NCI-H345 treated with DMSO at 0.1 percent for 48 hours (cell line): ENCODE results near the gene BUB1B.
A peak's percentile ranks its signal among the peaks of the same experiment; 100 is the strongest.
"Not testable (repeated sequence)": the region's sequence is repeated elsewhere in the genome, so short reads cannot be mapped to it uniquely, and the experiment has no call there.

Source experiments
- DNase-seq: peaks from one replicate; lab custom pipeline; 2025; ENCODE audit not compliant: unreplicated experiment; lab: John Stamatoyannopoulos, UW

The BUB1B gene

GRCh38 chr15:40136470-40137302 lies 24.2 kb upstream of the BUB1B start:
- no peak for DNase-seq

DNA sequence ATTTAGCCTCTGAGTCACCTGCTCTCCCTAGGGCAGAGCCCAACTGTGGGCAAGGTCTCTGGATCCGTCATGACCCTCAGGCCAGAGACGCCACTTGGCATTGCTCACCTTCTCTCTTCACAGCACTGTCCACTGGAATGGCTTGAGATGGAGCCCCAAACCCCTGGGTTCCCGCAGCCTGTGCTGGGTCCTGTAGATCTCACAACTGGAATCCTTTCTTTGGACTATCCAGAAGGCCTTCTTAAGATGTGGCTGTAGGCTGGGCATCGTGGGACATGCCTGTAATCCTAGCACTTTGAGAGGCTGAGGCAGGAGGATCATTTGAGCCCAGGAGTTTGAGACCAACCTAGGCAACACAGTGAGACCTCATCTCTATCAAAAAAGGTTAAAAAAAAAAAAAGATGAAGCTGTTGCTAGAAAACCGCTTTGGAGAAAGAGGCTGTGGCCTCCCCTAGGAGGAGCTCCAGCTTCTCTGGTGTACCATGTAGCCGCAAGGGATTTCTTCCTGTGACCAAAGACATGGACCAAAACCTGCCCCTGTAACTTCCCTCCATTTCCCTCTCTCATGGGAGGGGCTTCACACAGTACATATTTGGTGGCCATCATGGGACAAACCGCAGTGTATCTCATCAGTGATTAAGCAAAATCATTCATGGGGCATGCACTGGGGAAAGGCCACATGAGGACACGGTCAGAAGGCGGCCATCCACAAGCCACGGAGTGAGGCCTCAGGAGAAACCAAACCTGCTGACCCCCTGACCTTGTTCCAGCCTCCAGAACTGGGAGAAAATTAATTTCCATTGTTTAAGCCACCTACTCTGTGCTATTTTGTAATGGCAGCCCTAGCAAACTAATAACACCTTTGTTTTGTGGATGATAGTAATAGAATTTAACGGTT lies 23.3 kb upstream of the BUB1B start:
- DNase-seq = no peak

- not testable (repeated sequence) for DNase-seq
Measured at GRCh38 chr15:40138201-40138570, 22.7 kb upstream of the BUB1B start.

- DNase-seq = no peak
Measured at GRCh38 chr15:40142428-40142827, 18.4 kb upstream of the BUB1B start.

DNA sequence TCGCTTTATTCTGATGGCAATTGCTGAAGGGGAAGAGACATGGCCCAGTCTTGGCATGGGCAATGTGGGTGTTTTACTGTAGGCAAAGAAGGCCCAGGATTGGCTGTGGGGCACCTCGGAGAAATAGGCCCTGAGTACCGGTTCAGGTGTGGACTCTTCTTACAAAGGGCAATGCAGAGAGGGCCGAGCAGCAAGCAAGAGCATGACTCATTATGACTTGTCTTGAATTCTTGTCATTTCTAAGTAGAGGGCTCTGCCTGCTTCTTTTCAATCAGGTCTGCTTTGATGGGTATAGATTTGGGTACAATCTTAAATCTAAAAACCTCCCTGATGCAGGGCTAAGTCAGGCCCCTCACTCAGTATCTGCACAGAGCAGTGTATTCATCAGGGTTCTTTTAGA lies 14.8 kb upstream of the BUB1B start:
- no peak for DNase-seq

DNA sequence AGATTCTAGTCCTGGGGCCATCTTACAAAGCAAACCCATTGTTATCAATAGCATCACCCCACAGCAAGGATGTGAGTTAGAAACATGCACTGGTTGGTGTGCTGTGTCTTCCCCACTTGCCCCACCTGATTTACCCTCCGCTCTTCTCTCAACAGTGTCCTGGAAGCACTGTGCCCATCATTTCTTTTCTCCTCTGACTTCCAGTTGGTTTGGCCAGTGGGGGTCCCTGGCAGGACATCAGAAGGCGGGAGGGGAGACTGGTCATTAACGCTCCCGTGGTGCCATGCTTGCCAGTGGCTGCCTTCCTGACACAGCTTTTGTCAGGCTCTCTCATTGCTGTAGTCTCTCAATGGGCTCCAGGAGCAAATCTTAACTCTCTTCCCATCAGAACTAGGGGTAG lies 11.5 kb upstream of the BUB1B start:
- DNase-seq = no peak

GRCh38 chr15:40150163-40150925 lies 10.5 kb upstream of the BUB1B start:
- peak; percentile 77 for DNase-seq

DNA sequence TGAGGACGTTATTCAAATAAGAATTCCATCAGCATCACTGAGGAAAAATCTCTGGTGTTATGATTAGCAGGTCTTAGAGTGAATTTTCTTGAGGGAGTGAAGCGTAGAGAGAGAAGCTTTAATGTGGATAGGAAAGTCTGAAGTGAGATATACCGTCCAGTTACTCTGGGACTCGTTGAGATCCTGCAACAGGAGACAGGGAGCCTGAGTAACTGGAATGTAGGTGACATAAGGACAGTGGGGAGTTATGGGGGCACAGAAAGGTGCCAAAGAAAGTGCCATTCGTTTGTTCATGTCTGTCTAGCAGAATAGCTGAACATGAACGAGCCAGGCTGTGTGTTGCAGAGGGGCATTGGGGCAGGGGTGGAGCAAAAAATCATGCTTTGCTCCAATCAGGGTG lies 9.4 kb upstream of the BUB1B start:
- DNase-seq = no peak

DNA sequence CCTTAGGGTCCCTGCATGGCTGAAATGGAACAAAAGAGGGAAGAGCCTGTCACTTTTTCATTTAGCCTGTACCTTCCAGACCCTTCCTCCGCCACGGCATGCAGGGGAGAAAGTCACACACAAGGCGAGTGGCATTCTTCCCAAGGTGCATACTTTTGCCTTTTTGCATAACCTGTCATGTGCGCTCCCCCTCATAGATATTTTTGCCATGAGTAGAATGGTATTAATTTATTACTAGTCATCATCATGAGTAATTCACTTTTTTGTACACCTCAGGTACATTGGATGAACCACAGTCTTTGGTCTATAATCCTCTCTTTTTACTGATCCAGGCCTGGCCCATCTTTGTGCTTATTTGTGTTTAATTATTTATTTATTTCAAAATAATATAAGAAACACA lies 8.9 kb upstream of the BUB1B start:
- no peak for DNase-seq

DNA sequence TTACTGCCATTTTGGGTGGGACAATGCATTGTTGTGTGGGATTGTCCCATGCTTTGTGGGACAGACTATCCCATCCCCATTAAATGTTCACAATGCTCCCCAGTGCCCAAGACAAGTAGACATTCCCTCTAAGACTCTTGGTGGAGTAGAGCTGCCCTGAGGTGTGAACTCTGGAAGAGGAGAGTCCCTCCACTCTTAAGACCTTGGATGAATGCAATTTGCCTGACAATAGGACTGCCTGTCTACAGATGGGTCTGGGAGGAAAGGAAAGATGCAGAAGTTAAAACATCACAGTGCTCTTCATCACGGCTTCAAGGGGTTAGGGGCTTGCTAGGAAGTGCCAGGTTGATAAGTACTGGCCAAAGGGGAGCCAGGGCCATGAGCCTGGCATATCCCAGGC lies 6.0 kb upstream of the BUB1B start:
- DNase-seq = not testable (repeated sequence)

DNA sequence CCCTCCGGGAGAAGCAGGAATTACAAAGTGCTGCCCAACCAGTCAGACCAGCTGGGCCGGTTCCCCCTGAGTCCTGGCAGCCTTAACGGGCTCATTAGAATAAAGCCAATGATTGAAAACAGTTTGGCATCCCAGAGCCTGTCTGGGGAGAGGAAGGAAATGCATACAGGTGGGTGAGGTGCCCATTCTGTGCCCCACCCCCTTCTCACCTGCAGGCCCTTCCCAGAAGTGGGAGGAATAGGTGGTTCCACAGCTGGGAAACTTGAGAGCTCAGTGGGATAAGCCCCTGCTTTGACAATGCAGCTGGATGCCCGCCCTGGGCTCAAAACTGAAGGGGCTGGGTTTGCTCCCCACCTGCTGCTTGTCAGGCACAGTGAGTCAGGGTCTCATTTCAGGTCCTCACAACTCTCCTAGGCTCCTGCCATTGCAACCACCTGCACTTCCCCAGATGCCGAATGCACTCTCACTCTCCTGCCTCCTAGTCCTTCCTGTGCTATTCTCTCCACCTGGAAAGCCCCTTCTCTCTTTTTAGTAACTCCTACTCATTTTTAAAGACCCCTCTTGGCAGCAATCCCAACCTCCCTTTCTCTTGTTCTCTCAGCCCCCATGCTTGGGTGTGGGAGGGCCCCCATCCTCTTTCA lies 5.5 kb upstream of the BUB1B start:
- DNase-seq = peak; percentile 88

- DNase-seq = no peak
Measured at GRCh38 chr15:40157778-40158447, 3.0 kb upstream of the BUB1B start.

DNA sequence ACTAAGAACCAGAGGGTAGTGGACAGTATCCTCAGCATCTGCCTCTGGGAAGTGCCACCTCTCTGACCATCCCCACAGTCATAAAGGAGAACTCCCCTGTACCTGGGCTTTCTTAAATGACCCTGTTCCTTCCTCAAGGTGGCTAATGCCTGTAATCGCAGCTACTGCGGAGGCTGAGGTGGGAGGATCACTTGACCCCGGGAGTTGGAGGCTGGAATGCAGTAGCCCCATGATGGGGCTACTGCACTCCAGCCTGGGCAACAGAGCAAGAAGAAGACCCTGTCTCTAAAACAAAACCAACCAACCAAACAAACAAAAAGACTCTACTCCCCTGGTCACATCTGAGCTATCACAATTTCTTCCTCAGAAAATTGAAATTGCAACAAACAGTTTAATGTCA lies 848 bp upstream of the BUB1B start:
- DNase-seq = no peak

- no peak for DNase-seq
Measured at GRCh38 chr15:40161693-40162391, 973 bp downstream of the BUB1B start.

DNA sequence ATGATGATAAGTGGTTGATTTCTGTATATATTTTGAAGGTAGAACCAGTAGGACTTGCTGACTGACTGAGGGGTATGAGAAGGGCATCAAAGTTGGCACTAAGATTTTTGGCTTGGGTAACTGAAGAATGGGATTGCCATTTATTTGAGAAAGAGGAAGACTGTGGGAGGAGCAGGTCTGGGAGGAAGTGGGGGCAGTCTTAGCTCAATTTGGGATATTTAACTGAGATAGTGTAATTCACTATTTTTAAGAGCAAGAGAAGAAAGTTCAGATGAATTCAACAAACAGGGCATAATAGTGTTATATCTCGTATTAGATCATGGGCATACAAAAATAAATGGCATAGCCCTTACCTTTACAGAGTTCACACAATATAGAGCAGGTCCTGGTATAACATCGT lies 1.7 kb downstream of the BUB1B start:
- no peak for DNase-seq

DNA sequence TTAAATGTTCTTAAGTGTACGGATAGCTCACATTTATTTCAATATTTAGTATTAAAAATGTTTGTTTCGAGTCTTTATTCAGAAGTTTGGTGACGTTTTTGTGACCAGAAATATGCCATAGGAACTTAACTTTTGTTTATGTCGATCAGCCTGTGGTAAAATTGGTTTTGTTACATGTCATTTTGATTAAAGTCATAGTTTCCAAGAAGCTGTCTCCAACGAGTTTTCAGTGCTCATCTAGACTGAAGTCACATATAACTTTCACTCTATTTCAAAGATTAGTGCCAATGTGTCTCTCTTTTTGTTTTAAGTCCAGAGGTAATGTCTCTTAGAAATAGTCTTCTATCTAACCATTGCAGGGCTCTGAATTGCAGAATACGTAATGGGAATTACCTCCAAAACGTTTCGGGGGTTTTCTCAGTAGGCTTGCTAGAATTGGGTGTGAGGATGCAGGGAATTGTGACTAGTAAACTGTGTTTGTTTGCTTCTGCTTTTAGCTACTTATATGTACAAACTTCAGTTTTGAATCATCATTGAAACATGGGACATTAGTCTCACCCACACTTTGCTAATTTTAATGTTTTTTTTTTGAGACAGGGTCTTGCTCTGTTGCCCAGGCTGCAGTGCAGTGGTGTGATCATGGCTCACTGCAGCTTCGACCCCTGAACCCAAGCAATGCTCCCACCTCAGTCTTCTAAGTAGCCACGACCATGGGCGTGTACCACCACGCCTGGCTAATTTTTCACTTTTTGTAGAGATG lies 3.0 kb downstream of the BUB1B start:
- DNase-seq = no peak

- DNase-seq = not testable (repeated sequence)
Measured at GRCh38 chr15:40167374-40167773, 6.5 kb downstream of the BUB1B start.

GRCh38 chr15:40175160-40175559 lies 14.3 kb downstream of the BUB1B start:
- no peak for DNase-seq
